DMS114 treated with DMSO at 0.1 percent for 48 hours (cell line): ENCODE results near the gene BOK.

ENCODE experiments used
- DNase-seq: peaks from one replicate; lab custom pipeline; 2025; ENCODE audit not compliant: unreplicated experiment; lab: John Stamatoyannopoulos, UW

The BOK gene

GRCh38 chr2:241618829-241619228 is 60.3 kb downstream of the BOK start:
- DNase-seq: no peak

- no peak for DNase-seq
These were observed 61.3 kb downstream of the BOK start for GRCh38 chr2:241619597-241620418.

GRCh38 chr2:241620419-241620769 is 61.8 kb downstream of the BOK start:
- DNase-seq: no peak
